ENCODE results near the gene VAV3.

Gene VAV3

DNA sequence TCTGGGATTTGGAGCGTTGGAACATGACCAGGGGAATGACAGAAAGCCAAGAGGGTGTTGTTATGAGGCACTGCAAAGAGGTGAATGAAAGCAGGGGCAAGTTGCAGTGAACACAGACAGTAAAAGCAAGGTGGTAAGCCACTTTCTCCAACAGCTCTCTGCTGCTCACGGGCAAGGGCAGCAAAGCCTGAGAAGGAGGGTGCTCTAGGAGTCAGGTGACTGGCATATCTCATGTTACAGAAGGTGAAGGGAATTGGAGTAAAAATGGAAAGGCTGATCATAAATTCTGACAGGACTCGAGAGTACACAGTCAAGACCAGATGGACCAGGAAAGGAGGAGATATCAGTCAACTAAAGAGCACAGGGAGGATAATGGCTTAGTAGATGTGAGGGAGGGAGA is 14.5 kb downstream of the VAV3 start:
- H3K4me1 ChIP-seq (ENCODE audit: control insufficient read depth, insufficient read depth, low read depth, low read length): no peaks in the 10 kb centered on the region
- H3K27ac ChIP-seq (ENCODE audit: low read length, poor library complexity, severe bottlenecking): no peak overlapping the region
- H2BK15ac ChIP-seq (ENCODE audit: low read depth, poor library complexity, severe bottlenecking): no peak overlapping the region
- H4K91ac ChIP-seq (ENCODE audit: low read length): no peak overlapping the region
- no peak overlapping the region for H3K4me3 ChIP-seq (ENCODE audit: insufficient read depth in 1 of 2, low read depth in 1 of 2, low read length in 2 of 2)
- H3K18ac ChIP-seq (ENCODE audit: low read depth in 1 of 2, low read length in 2 of 2): peak overlapping the region in 1 of 2 experiments; percentile 16
- WGBS: 92% methylated on average over 3 of the region's 3 CpGs
- H3K4ac ChIP-seq (ENCODE audit: low read depth in 1 of 2, low read length in 2 of 2): no peak overlapping the region
- peak overlapping the region in 1 of 2 experiments; percentile 77 for H3K14ac ChIP-seq (ENCODE audit: low read length in 2 of 2)
- peak overlapping the region; percentile 51 for H2AFZ ChIP-seq (ENCODE audit: low read depth, low read length)
- H3K79me1 ChIP-seq (replicated peaks; ENCODE audit: low read length, poor library complexity, severe bottlenecking): no peaks in the 10 kb centered on the region
- H4K8ac ChIP-seq (ENCODE audit: low read length): no peak overlapping the region
- H2BK120ac ChIP-seq (ENCODE audit: low read depth, low read length): no peak overlapping the region
- no peak overlapping the region for H3K4me2 ChIP-seq (ENCODE audit: low read length, poor library complexity, severe bottlenecking)
- H3K36me3 ChIP-seq (ENCODE audit: control insufficient read depth in 1 of 2, insufficient read depth in 2 of 2, low read depth in 1 of 2, low read length in 2 of 2): no peaks in the 10 kb centered on the region
- H3K9ac ChIP-seq (ENCODE audit: low read length): no peak overlapping the region
- no peak overlapping the region for H3K23ac ChIP-seq (ENCODE audit: low read length in 2 of 2)
- H2AK5ac ChIP-seq (ENCODE audit: low read length, severe bottlenecking): no peak overlapping the region
- peaks cover 0 to 6% of the 10 kb centered on the region in 2 experiments for H3K27me3 ChIP-seq (ENCODE audit: control insufficient read depth in 1 of 2, insufficient read depth in 1 of 2, low read length in 2 of 2)
- H3K9me3 ChIP-seq (ENCODE audit: control insufficient read depth, low read length): no peaks in the 10 kb centered on the region
- DNase-seq: no peak
- H2BK5ac ChIP-seq (ENCODE audit: low read depth, low read length, poor library complexity, severe bottlenecking): no peak overlapping the region
- no peak overlapping the region for H2BK12ac ChIP-seq (ENCODE audit: low read length in 2 of 2)

DNA sequence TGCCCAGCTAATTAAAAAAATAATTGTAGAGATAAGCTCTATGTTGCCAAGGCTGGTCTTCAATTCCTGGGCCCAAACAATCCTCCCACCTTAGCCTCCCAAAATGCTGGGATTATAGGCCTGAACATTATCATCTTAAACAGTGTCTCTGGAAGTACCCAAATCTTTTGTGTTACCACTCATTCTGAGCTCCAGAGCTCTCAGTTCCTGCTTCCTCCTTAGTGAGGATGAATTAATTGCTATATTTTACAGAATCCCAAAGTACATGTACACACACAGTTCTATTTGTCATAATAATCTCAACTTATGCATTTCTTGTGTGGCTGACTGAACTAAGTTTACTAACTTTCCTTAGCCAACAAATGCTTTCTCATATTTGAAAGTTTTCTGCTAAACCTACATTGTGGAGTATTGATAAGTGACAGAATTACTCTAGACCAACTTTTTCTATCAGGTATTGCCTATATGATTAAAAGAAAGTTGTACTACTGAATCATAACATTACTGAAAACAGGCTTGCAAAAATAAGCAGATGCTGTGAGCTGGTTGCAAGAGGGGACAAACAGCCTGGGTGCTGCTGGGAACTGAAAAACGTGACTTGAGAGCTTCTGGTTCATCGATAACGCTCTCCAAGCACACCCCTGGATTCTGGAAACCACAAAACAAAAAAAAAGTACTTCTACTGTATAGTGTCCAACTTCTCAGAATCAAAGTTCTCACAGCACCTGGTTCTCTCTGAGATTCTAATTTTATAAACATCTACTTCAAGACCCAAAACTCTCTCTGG is 15.3 kb downstream of the VAV3 start:
- 86% methylated on average over 3 of the region's 3 CpGs for WGBS

GRCh38 chr1:107946794-107947193 is 18.2 kb downstream of the VAV3 start:
- Histone ChIP-seq H3K4me3 (ENCODE audit: insufficient read depth in 1 of 2, low read depth in 1 of 2, low read length in 2 of 2) (no peak overlapping the region), H2BK120ac (ENCODE audit: low read depth, low read length) (no peak overlapping the region), H3K14ac (ENCODE audit: low read length in 2 of 2) (no peak overlapping the region), H2BK5ac (ENCODE audit: low read depth, low read length, poor library complexity, severe bottlenecking) (no peak overlapping the region), H3K4me1 (ENCODE audit: control insufficient read depth, insufficient read depth, low read depth, low read length) (no peaks in the 10 kb centered on the region), H3K27me3 (ENCODE audit: control insufficient read depth in 1 of 2, insufficient read depth in 1 of 2, low read length in 2 of 2) (peaks cover 0 to 6% of the 10 kb centered on the region in 2 experiments), H3K23ac (ENCODE audit: low read length in 2 of 2) (no peak overlapping the region), H2BK12ac (ENCODE audit: low read length in 2 of 2) (no peak overlapping the region), H3K27ac (ENCODE audit: low read length, poor library complexity, severe bottlenecking) (no peak overlapping the region), H3K4me2 (ENCODE audit: low read length, poor library complexity, severe bottlenecking) (no peak overlapping the region), H3K9me3 (ENCODE audit: control insufficient read depth, low read length) (no peaks in the 10 kb centered on the region), H2BK15ac (ENCODE audit: low read depth, poor library complexity, severe bottlenecking) (no peak overlapping the region), H3K36me3 (ENCODE audit: control insufficient read depth in 1 of 2, insufficient read depth in 2 of 2, low read depth in 1 of 2, low read length in 2 of 2) (no peaks in the 10 kb centered on the region), H4K8ac (ENCODE audit: low read length) (no peak overlapping the region), H3K9ac (ENCODE audit: low read length) (no peak overlapping the region), H2AK5ac (ENCODE audit: low read length, severe bottlenecking) (no peak overlapping the region), H3K18ac (ENCODE audit: low read depth in 1 of 2, low read length in 2 of 2) (no peak overlapping the region), H2AFZ (ENCODE audit: low read depth, low read length) (no peak overlapping the region), H3K79me1 (replicated peaks; ENCODE audit: low read length, poor library complexity, severe bottlenecking) (no peaks in the 10 kb centered on the region), H4K91ac (ENCODE audit: low read length) (no peak overlapping the region), H3K4ac (ENCODE audit: low read depth in 1 of 2, low read length in 2 of 2) (no peak overlapping the region)
- no peak for DNase-seq

More for the DNA sequence above, 15.3 kb downstream of the VAV3 start:
- Histone ChIP-seq H2BK12ac (ENCODE audit: low read length in 2 of 2) (no peak overlapping the region), H2BK5ac (ENCODE audit: low read depth, low read length, poor library complexity, severe bottlenecking) (no peak overlapping the region), H3K27me3 (ENCODE audit: control insufficient read depth in 1 of 2, insufficient read depth in 1 of 2, low read length in 2 of 2) (peaks cover 0 to 6% of the 10 kb centered on the region in 2 experiments), H3K9me3 (ENCODE audit: control insufficient read depth, low read length) (no peaks in the 10 kb centered on the region), H3K23ac (ENCODE audit: low read length in 2 of 2) (no peak overlapping the region), H3K18ac (ENCODE audit: low read depth in 1 of 2, low read length in 2 of 2) (no peak overlapping the region), H4K91ac (ENCODE audit: low read length) (no peak overlapping the region), H3K79me1 (replicated peaks; ENCODE audit: low read length, poor library complexity, severe bottlenecking) (no peaks in the 10 kb centered on the region), H4K8ac (ENCODE audit: low read length) (no peak overlapping the region), H3K4me1 (ENCODE audit: control insufficient read depth, insufficient read depth, low read depth, low read length) (no peaks in the 10 kb centered on the region), H2BK15ac (ENCODE audit: low read depth, poor library complexity, severe bottlenecking) (no peak overlapping the region), H2AFZ (ENCODE audit: low read depth, low read length) (no peak overlapping the region), H3K4me2 (ENCODE audit: low read length, poor library complexity, severe bottlenecking) (no peak overlapping the region), H3K9ac (ENCODE audit: low read length) (no peak overlapping the region), H3K4ac (ENCODE audit: low read depth in 1 of 2, low read length in 2 of 2) (no peak overlapping the region), H3K36me3 (ENCODE audit: control insufficient read depth in 1 of 2, insufficient read depth in 2 of 2, low read depth in 1 of 2, low read length in 2 of 2) (no peaks in the 10 kb centered on the region), H3K27ac (ENCODE audit: low read length, poor library complexity, severe bottlenecking) (no peak overlapping the region), H2BK120ac (ENCODE audit: low read depth, low read length) (no peak overlapping the region), H3K14ac (ENCODE audit: low read length in 2 of 2) (no peak overlapping the region), H2AK5ac (ENCODE audit: low read length, severe bottlenecking) (no peak overlapping the region), H3K4me3 (ENCODE audit: insufficient read depth in 1 of 2, low read depth in 1 of 2, low read length in 2 of 2) (no peak overlapping the region)
- DNase-seq: no peak

DNA sequence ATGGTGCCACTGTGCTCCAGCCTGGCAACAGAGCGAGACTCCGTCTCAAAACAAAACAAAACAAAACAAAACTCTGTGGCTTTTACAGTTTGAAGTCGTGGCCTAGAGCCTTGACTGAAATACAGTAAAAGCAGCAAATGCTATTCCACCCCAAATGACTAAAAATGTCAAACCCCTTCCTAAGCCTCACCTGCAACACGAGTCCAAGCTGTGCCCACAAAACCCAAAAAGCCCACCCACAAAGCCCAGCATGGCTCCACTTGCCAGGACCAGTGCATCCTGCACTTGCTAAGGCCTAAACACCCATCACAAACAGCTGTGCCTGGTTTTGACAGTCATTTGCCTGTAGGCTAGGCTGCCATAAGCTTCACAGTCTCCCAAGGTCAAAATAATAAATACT is 21.3 kb downstream of the VAV3 start:
- Histone ChIP-seq H3K4me3 (ENCODE audit: insufficient read depth in 1 of 2, low read depth in 1 of 2, low read length in 2 of 2) (no peak overlapping the region), H3K23ac (ENCODE audit: low read length in 2 of 2) (no peak overlapping the region), H2AK5ac (ENCODE audit: low read length, severe bottlenecking) (no peak overlapping the region), H3K9me3 (ENCODE audit: control insufficient read depth, low read length) (no peaks in the 10 kb centered on the region), H3K36me3 (ENCODE audit: control insufficient read depth in 1 of 2, insufficient read depth in 2 of 2, low read depth in 1 of 2, low read length in 2 of 2) (no peaks in the 10 kb centered on the region), H2BK5ac (ENCODE audit: low read depth, low read length, poor library complexity, severe bottlenecking) (no peak overlapping the region), H3K4ac (ENCODE audit: low read depth in 1 of 2, low read length in 2 of 2) (no peak overlapping the region), H2BK15ac (ENCODE audit: low read depth, poor library complexity, severe bottlenecking) (no peak overlapping the region), H4K8ac (ENCODE audit: low read length) (no peak overlapping the region), H3K14ac (ENCODE audit: low read length in 2 of 2) (no peak overlapping the region), H3K79me1 (replicated peaks; ENCODE audit: low read length, poor library complexity, severe bottlenecking) (no peaks in the 10 kb centered on the region), H2BK120ac (ENCODE audit: low read depth, low read length) (no peak overlapping the region), H3K27ac (ENCODE audit: low read length, poor library complexity, severe bottlenecking) (no peak overlapping the region), H3K27me3 (ENCODE audit: control insufficient read depth in 1 of 2, insufficient read depth in 1 of 2, low read length in 2 of 2) (no peaks in the 10 kb centered on the region), H3K18ac (ENCODE audit: low read depth in 1 of 2, low read length in 2 of 2) (no peak overlapping the region), H3K4me2 (ENCODE audit: low read length, poor library complexity, severe bottlenecking) (no peak overlapping the region), H2BK12ac (ENCODE audit: low read length in 2 of 2) (no peak overlapping the region), H4K91ac (ENCODE audit: low read length) (no peak overlapping the region), H2AFZ (ENCODE audit: low read depth, low read length) (no peak overlapping the region), H3K4me1 (ENCODE audit: control insufficient read depth, insufficient read depth, low read depth, low read length) (no peaks in the 10 kb centered on the region), H3K9ac (ENCODE audit: low read length) (no peak overlapping the region)
- no peak for DNase-seq
- 84% methylated on average over 4 of the region's 4 CpGs for WGBS

Data from mesenchymal stem cell (in vitro differentiated cells and primary cell).